H9 (cell line): ENCODE results near the gene APBB2. TPM values are rescaled to one million over a fixed set of nuclear protein-coding genes. Genes with fewer than 3 reads are reported as not detected.

Experiments
- DNase-seq: peaks from one replicate; pipeline ENCODE4 v3.0.0-alpha.2; 2017
- H2AFZ ChIP-seq: one replicate; pipeline ENCODE4 v1.6.1; 2013; ENCODE audit warnings: mild to moderate bottlenecking, low read length, control low read depth, moderate library complexity
- H2AK5ac ChIP-seq: 2 replicates; pipeline ENCODE4 v1.6.1; 2013; ENCODE audit warnings: low read length, control low read depth, mixed read lengths; ENCODE audit not compliant: insufficient read length
- H2BK120ac ChIP-seq: one replicate; pipeline ENCODE4 v1.6.1; 2013; ENCODE audit warnings: low read depth, mild to moderate bottlenecking, low read length, control low read depth, inconsistent platforms; ENCODE audit not compliant: poor library complexity, severe bottlenecking
- H2BK12ac ChIP-seq: 2 replicates; pipeline ENCODE4 v1.6.1; 2013; ENCODE audit warnings: low read length, control low read depth, mixed read lengths, low read depth; ENCODE audit not compliant: insufficient read length
- H2BK15ac ChIP-seq: 2 replicates; pipeline ENCODE4 v1.6.1; 2013; ENCODE audit warnings: low read depth, low read length, control low read depth
- H2BK20ac ChIP-seq: one replicate; pipeline ENCODE4 v1.6.1; 2013; ENCODE audit warnings: low read depth, mild to moderate bottlenecking, low read length, control low read depth, inconsistent platforms; ENCODE audit not compliant: poor library complexity, severe bottlenecking
- H2BK5ac ChIP-seq: 2 replicates; pipeline ENCODE4 v1.6.1; 2013; ENCODE audit warnings: low read length, control low read depth, mixed read lengths; ENCODE audit not compliant: insufficient read length
- H3K14ac ChIP-seq: 2 replicates; pipeline ENCODE4 v1.6.1; 2013; ENCODE audit warnings: low read length, control low read depth; ENCODE audit not compliant: insufficient read depth
- H3K18ac ChIP-seq: 2 replicates; pipeline ENCODE4 v1.6.1; 2013; ENCODE audit warnings: low read depth, mild to moderate bottlenecking, mixed read lengths, low read length, control low read depth; ENCODE audit not compliant: insufficient read length
- H3K23ac ChIP-seq: 2 replicates; pipeline ENCODE4 v1.6.1; 2013; ENCODE audit warnings: low read length, control low read depth, mixed read lengths, low read depth; ENCODE audit not compliant: insufficient read length
- H3K23me2 ChIP-seq: 2 replicates; pipeline ENCODE4 v1.6.1; 2013; ENCODE audit warnings: low read depth, mild to moderate bottlenecking, mixed read lengths, low read length, control low read depth; ENCODE audit not compliant: insufficient read length, poor library complexity, severe bottlenecking
- H3K27ac ChIP-seq: 2 replicates; pipeline ENCODE4 v1.5.1; 2013; ENCODE audit warnings: low read length, control low read depth, mixed read lengths, low read depth; ENCODE audit not compliant: insufficient read length
- H3K27me3 ChIP-seq: 2 replicates; pipeline ENCODE4 v1.6.1; 2013; ENCODE audit warnings: low read length, control low read depth, inconsistent platforms; ENCODE audit not compliant: insufficient read depth
- H3K4ac ChIP-seq: 2 replicates; pipeline ENCODE4 v1.6.1; 2013; ENCODE audit warnings: low read depth, mild to moderate bottlenecking, control low read depth, inconsistent platforms, low read length, moderate library complexity
- H3K4me1 ChIP-seq: 2 replicates; pipeline ENCODE4 v1.6.1; 2013; ENCODE audit warnings: low read length, control low read depth, inconsistent platforms; ENCODE audit not compliant: insufficient read depth
- H3K4me2 ChIP-seq: 2 replicates; pipeline ENCODE4 v1.6.1; 2013; ENCODE audit warnings: low read length, control low read depth, mixed read lengths; ENCODE audit not compliant: insufficient read length, insufficient read depth
- H3K56ac ChIP-seq: 2 replicates; pipeline ENCODE4 v1.6.1; 2013; ENCODE audit warnings: low read depth, mild to moderate bottlenecking, mixed read lengths, low read length, control low read depth; ENCODE audit not compliant: insufficient read length
- H3K79me1 ChIP-seq: 2 replicates; pipeline ENCODE4 v1.6.1; 2013; ENCODE audit warnings: low read depth, mild to moderate bottlenecking, moderate library complexity, low read length, control low read depth, inconsistent platforms; ENCODE audit not compliant: insufficient read depth, poor library complexity, severe bottlenecking
- H3K79me2 ChIP-seq: 2 replicates; pipeline ENCODE4 v1.6.1; 2013; ENCODE audit warnings: low read length, control low read depth, inconsistent platforms; ENCODE audit not compliant: insufficient read depth
- H3K9ac ChIP-seq: 2 replicates; pipeline ENCODE4 v1.6.1; 2013; ENCODE audit warnings: low read length, control low read depth, mixed read lengths; ENCODE audit not compliant: insufficient read length; ENCODE audit errors: extremely low read depth
- H3K9me3 ChIP-seq: one replicate; pipeline ENCODE4 v1.6.1; 2013; ENCODE audit warnings: low read depth, low read length, inconsistent platforms; ENCODE audit not compliant: control insufficient read depth
- H3T11ph ChIP-seq: one replicate; pipeline ENCODE4 v1.6.1; 2013; ENCODE audit warnings: mild to moderate bottlenecking, low read length, control low read depth, inconsistent platforms
- H4K20me1 ChIP-seq: one replicate; pipeline ENCODE4 v1.6.1; 2013; ENCODE audit not compliant: control insufficient read depth, insufficient read length, insufficient read depth
- H4K5ac ChIP-seq: 2 replicates; pipeline ENCODE4 v1.6.1; 2013; ENCODE audit warnings: low read depth, mild to moderate bottlenecking, mixed read lengths, low read length, control low read depth; ENCODE audit not compliant: insufficient read length
- H4K8ac ChIP-seq: replicated peaks from 2 replicates; pipeline ENCODE4 v1.6.1; 2013; ENCODE audit warnings: low read length, control low read depth, mixed read lengths, low read depth; ENCODE audit not compliant: insufficient read length
- H4K91ac ChIP-seq: 2 replicates; pipeline ENCODE4 v1.6.1; 2013; ENCODE audit warnings: low read depth, mild to moderate bottlenecking, moderate library complexity, mixed read lengths, low read length, control low read depth; ENCODE audit not compliant: insufficient read length
- H3K27ac Mint-ChIP-seq, 3 experiments: 2 replicates in 2 of 3; 3 replicates in 1 of 3; pipeline ENCODE4 v1.8.0; 2020 to 2021; ENCODE audit warnings: mixed read lengths in 3 of 3, mild to moderate bottlenecking in 1 of 3, moderate library complexity in 1 of 3
- H3K27me3 Mint-ChIP-seq: 2 replicates; pipeline ENCODE4 v1.8.0; 2021; ENCODE audit warnings: low read depth, mild to moderate bottlenecking, moderate library complexity, mixed read lengths
- H3K36me3 Mint-ChIP-seq, 3 experiments: 2 replicates in 2 of 3; 3 replicates in 1 of 3; pipeline ENCODE4 v1.8.0; 2020 to 2021; ENCODE audit warnings: low read depth in 3 of 3, mixed read lengths in 3 of 3; ENCODE audit not compliant: insufficient read depth in 1 of 3
- H3K4me1 Mint-ChIP-seq, 2 experiments: 2 replicates each; pipeline ENCODE4 v1.8.0; 2020; ENCODE audit warnings: mixed read lengths in 2 of 2
- H3K4me3 Mint-ChIP-seq, 2 experiments: 2 replicates in 1 of 2; 3 replicates in 1 of 2; pipeline ENCODE4 v1.8.0; 2020 to 2021; ENCODE audit warnings: mild to moderate bottlenecking in 2 of 2, mixed read lengths in 2 of 2, moderate library complexity in 1 of 2
- H3K9me3 Mint-ChIP-seq, 2 experiments: 2 replicates in 1 of 2; 3 replicates in 1 of 2; pipeline ENCODE4 v1.8.0; 2020; ENCODE audit warnings: mild to moderate bottlenecking in 2 of 2, mixed read lengths in 2 of 2, moderate library complexity in 1 of 2
- CTCF ChIP-seq: fragments of 200-600 bp; sonication (generic); conservative IDR thresholded peaks from 3 replicates; pipeline ENCODE4 v1.8.0; 2021; ENCODE audit warnings: antibody characterized with exemption, mild to moderate bottlenecking
- WGBS: extraction: QIAGEN DNeasy Blood & Tissue Kit; methylation state at CpG from one replicate; pipeline ENCODE4 v1.1.7; 2013; ENCODE audit warnings: missing lambda C conversion rate, low lambda C conversion rate, mixed read lengths; ENCODE audit not compliant: insufficient read length; ENCODE audit errors: extremely low coverage; 5-methylcytosine and 5-hydroxymethylcytosine counted together
- total RNA-seq: library from RNA; stranded (reverse); gene quantifications from 2 replicates; pipeline ENCODE4 v1.2.1, GENCODE V29; 2021

APBB2 gene
- total RNA-seq, 1 experiment from 2014 or later: 39.6 TPM

- Mint-ChIP-seq H3K4me3 (no peak overlapping the region), H3K4me1 (0 out of 4 replicates have a peak, but pooled peaks cover 0 to 3% of the 10 kb centered on the region in 2 experiments), H3K27me3 (no peaks in the 10 kb centered on the region; the same call in 1 of the 2 replicates), H3K9me3 (no peaks in the 10 kb centered on the region), H3K27ac (no peak overlapping the region; a peak in 1 of 7 replicates), H3K36me3 (no peaks in the 10 kb centered on the region)
- Histone ChIP-seq H2BK12ac (no peak overlapping the region), H4K91ac (no peak overlapping the region), H2AK5ac (no peak overlapping the region), H3T11ph (no peak overlapping the region), H3K27me3 (no peaks in the 10 kb centered on the region), H3K4me2 (no peak overlapping the region), H3K18ac (no peak overlapping the region), H3K23ac (no peak overlapping the region), H4K8ac (no peak overlapping the region), H3K23me2 (no peaks in the 10 kb centered on the region), H3K14ac (no peak overlapping the region), H2BK5ac (no peak overlapping the region), H2AFZ (no peak overlapping the region), H3K4me1 (no peaks in the 10 kb centered on the region), H3K27ac (no peak overlapping the region), H2BK15ac (no peak overlapping the region), H3K9me3 (no peaks in the 10 kb centered on the region), H3K9ac (no peak overlapping the region), H3K56ac (no peak overlapping the region), H4K20me1 (no peaks in the 10 kb centered on the region), H3K4ac (no peak overlapping the region), H4K5ac (no peak overlapping the region), H2BK120ac (no peak overlapping the region), H3K79me2 (no peaks in the 10 kb centered on the region), H3K79me1 (no peaks in the 10 kb centered on the region), H2BK20ac (no peak overlapping the region)
- no CpG with 5 or more reads among the region's 5 CpGs for WGBS
- no peak for DNase-seq
- TF ChIP-seq CTCF: peak; percentile 45
Observed at GRCh38 chr4:41232406-41232805, 18.1 kb upstream of the APBB2 start.
